Measurements from ENCODE around the gene RRP1.

The RRP1 gene

GRCh38 chr21:43800566-43800965 lies 11.2 kb downstream of the RRP1 start:
- no peak for DNase-seq (ENCODE audit: low read depth in 2 of 2)

- DNase-seq (ENCODE audit: low read depth in 2 of 2): no peak
Observed at GRCh38 chr21:43801006-43801783, 11.8 kb downstream of the RRP1 start.

DNA sequence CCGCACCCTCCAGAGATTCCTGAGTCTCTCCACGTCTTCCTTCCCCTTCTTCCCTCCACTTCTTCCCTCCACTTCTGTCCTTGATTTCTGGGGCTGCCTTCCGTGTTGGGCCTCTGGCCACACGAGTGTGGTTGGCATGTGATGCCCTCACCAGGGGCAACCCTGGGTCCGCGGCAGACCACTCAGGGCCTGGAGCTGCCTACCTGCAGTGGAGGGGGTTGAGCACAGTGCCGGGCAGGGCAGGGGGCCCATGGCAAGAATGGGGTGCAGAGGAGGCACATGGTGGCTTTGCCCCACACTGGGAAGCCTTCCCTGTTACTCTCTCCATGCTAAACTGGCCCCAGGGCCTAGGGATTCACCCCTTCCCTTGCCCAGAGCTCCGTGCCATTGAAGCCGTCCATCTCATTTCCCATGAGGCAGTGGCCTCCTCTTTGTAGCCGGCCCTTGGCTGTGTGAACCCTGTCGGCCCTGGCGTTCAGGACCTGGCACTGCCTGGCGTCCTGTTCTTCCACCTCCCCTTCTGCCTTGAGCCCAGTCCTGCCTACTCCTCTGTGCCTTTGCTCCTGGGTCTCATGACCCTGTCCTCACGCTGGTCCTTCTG lies 13.4 kb downstream of the RRP1 start:
- DNase-seq (ENCODE audit: low read depth in 2 of 2): no peak

- no peak for DNase-seq (ENCODE audit: low read depth in 2 of 2)
Observed at GRCh38 chr21:43803558-43804300, 14.4 kb downstream of the RRP1 start.

GRCh38 chr21:43805275-43805800 lies 16.0 kb downstream of the RRP1 start:
- no peak for DNase-seq (ENCODE audit: low read depth in 2 of 2)

GRCh38 chr21:43806017-43806710 lies 16.8 kb downstream of the RRP1 start:
- no peak for DNase-seq (ENCODE audit: low read depth in 2 of 2)

GRCh38 chr21:43808367-43808766 lies 19.0 kb downstream of the RRP1 start:
- DNase-seq (ENCODE audit: low read depth in 2 of 2): no peak

DNA sequence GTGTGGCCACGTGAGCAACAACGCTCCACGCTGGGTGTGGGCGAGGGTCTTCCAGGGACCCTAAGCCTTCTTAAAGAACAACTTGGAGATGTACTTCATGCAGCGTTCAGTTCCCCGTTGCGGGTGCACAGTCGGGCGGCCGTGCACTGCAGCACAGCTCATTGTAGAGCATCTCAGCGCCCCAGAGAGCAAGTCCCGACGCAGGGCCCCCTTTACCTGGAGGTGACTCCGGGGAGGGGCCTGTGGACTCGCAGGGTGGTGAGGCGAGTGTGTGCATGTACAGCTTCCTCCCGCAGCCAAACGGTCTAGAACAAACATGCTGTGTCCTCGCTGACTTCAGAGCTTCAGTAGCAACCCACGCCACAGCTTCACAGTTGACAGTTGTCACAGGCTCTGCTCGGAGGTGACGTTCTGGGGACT lies 19.5 kb downstream of the RRP1 start:
- no peak for DNase-seq (ENCODE audit: low read depth in 2 of 2)

DNA sequence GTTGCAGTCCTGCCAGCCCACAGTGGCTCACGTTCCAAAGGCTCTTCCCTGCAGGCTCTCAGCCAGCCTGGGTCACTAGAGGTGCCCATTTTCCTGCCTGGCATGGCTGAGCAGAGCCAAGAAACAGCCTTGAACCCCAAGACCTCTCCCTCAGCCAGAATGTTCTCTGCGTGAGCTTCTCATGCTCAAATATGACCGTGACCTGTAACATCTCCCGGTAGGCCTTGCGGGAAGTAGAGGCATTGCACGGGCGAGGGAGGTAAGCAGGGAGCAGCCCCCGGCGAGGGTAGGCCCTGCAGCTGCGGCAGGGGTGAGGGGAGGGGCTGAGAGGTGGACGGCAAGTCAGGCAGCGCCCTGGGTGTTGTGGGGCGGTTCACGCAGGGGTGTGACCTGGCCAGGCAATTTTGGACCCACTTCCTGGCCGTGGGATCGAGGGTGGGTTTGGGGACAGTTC lies 20.0 kb downstream of the RRP1 start:
- DNase-seq (ENCODE audit: low read depth in 2 of 2): no peak

- DNase-seq (ENCODE audit: low read depth in 2 of 2): no peak
Observed at GRCh38 chr21:43809853-43810504, 20.6 kb downstream of the RRP1 start.

DNA sequence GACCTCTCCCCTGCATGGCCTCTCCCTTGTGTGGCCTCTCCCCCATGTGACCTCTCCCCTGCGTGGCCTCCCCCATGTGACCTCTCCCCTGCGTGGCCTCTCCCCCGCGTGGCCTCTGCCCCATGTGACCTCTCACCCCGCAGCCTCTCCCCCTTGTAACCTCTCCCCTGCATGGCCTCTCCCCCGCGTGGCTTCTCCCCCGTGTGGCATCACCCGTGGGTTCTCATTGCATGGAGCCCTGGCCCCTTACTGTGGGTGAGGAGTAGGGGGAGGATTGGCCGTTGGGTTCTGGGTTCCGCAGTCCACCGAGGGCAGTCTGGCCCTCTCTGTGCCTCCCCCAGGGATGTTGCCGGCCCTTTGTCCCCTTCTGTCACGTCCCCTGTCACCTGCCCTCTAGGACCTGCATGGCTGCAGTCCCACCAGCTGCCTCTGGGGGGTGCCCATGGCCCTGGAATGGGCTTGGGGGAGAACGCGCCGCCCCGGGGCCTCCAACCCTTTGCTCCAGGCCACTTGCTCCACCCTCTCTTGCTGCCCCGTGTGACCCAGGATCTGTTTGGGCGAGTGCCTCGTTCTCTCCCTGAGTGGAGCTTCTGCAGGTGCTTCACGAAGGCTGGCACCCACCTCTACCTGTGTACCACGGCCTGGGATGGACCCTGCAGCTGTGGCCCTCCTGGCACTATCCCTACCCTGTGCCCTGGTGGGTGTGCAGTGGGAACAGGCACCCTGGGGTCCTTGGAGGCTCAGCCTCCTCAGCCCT lies 21.3 kb downstream of the RRP1 start:
- peak; percentile 70 to 89 for DNase-seq (ENCODE audit: low read depth in 2 of 2)

DNA sequence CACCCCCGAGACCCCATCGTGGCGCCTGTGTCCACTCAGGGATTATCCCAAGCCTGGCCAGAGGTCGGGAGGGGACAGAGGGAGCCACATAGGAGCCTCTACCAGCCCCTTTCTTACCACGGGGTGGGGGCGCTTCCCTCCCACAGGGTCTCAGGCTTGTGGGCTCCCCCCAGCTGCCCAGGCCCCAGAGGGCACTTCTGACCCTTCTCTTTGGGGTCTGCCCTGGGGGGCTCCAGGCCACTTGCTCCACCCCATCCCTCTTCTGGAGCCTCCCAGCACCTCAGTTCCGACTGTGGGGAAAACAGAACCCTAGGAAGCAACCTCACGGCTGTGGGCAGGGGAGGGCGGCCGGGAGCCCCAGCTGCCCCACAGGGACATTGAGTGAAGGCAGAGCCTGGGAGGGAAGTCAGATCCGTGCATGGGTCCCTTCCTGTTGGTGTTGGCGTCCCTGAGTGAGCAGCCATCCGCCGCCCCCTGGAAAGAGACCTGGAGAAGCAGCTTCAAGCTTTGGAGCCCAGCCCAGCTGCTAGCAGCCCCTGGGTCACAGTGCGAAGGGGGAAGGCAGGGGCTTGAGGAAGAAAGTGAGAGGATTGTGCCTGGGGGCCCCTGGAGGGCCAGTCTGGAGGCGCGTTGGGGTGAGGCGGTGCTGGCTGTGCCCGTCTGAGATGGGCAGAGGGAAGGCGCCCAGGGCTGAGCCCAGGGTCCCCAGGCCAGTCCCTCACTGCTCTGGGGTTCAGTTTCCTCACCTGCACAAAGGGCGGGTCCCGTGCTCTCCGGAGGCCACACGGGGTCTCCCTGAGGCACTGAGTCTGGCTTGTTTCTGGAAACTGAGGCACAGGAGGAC lies 22.1 kb downstream of the RRP1 start:
- DNase-seq (ENCODE audit: low read depth in 2 of 2): no peak

- no peak for DNase-seq (ENCODE audit: low read depth in 2 of 2)
Observed at GRCh38 chr21:43812139-43812821, 22.9 kb downstream of the RRP1 start.

DNA sequence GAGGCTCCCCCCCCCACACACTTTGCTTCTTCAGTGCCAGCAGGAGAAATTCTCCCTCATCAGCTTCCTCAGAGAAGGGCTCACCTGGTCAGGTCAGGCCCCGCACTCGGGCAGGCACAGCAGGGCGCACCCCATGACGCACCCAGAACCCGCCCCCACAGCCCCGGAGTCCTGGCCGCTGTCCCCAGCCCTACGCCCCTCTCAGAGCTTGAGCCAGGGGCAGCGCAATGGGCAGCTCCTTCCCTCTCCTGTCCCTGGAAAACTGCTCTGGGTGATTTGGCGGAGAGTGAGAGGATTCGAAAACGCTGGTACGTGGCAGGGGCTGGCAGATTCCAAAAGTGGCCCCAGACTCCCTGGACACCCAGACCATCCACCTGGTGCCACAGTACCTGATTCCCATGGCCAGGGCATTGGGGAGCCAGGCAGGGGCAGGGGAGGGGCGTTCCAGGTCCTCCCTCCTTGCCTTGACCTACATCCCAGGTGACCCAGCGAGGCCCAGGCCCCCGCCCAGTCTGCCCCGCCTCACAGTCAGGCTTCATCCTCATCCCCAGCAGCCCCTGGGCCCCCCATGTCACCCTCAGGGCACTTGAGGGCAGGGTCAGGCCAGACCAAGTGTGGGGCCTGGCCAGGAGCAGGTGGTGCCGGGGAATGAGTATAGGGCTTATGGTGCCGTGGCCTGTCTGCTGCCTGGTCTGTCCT lies 23.7 kb downstream of the RRP1 start:
- no peak for DNase-seq (ENCODE audit: low read depth in 2 of 2)

DNA sequence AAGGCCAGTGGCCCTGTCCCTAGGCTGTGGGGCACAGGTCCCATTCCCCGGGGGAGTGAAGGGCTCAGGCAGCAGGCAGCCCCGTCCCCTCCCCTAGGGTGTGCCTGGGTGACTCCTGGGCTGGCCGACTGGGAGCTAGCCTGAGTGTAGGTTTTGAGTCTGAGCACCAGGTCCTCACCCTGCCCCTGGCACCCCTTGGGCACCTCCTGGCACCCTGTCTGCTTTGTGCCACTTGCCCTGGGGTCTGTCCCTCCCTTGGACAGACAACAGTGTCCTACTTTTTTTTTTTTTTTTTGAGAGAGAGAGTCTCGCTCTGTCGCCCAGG lies 24.2 kb downstream of the RRP1 start:
- DNase-seq (ENCODE audit: low read depth in 2 of 2): no peak

GRCh38 chr21:43814215-43815106 lies 25.1 kb downstream of the RRP1 start:
- DNase-seq (ENCODE audit: low read depth in 2 of 2): no peak

DNA sequence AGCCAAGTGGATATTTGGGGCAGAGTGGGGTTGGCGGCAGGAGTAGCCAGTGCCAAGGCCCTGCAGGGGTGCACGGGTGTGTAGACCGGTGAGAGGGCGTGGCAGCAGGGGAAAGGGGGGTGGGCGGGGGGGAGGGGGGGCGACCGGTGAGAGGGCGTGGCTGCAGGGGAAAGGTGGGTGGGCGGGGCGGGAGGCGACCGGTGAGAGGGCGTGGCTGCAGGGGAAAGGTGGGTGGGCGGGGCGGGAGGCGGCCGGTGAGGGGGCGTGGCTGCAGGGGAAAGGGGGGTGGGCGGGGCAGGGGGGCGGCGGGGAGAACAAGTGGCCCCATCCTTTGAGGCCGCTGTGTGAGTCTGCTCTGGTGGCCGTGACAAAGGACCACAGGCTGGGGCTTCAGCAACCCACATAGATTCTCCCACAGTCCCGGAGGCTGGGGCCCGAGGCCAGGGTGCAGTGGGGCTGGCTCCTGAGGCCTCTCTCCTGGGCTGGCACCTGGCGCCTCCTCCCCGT lies 25.8 kb downstream of the RRP1 start:
- DNase-seq (ENCODE audit: low read depth in 2 of 2): no peak
